Hematopoietic multipotent progenitor cell (in vitro differentiated cells): ENCODE measurements around the gene TGFB2. TPM values are rescaled to one million over a fixed set of nuclear protein-coding genes. Genes with fewer than 3 reads are reported as not detected.

Experiments
- DNase-seq, 3 donors: peaks; one replicate each; pipeline ENCODE4 v3.0.0-alpha.2; 2011 to 2015; ENCODE audit warnings: low read depth in 2 of 3, low spot score in 2 of 3
- total RNA-seq: library from RNA; depleted of rRNA; stranded (reverse); fragments of >200 nt; gene quantifications from one replicate; pipeline ENCODE4 v1.2.3, GENCODE V29; 2012

The TGFB2 gene
- total RNA-seq, 1 donor: under 0.01 TPM

- no peak for DNase-seq
These were observed 68.0 kb downstream of the TGFB2 start for GRCh38 chr1:218413179-218413578.

DNA sequence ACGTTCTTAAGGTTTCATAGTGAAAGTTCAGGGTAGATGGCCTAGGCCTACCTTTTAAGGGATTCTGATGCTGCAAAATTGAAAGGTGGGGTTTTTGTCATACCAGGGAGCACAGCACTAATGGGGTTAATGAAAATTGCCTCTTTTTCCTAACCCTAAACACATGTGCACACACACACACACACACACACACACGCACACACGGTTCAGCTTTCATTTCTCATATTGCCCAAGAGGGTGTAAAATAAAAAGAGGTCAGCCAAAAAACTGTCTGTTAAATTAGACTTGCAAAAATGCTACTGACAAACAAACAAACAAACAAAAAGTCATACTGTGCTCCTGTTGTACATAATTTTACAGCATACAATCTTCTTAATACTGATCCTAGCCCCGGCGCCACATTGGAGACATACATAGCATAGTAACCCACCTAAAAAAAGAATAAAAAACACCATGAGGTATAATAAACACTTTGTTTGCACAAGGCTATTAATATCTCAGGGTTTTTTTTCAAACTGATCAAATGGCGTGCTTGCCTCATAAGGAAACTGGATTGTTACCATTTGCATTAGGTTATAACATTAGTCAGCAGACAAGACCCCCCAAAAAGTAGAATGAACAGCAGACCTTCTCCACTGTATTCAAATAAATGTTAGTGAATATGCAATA, 69.1 kb downstream of the TGFB2 start:
- DNase-seq: no peak

DNA sequence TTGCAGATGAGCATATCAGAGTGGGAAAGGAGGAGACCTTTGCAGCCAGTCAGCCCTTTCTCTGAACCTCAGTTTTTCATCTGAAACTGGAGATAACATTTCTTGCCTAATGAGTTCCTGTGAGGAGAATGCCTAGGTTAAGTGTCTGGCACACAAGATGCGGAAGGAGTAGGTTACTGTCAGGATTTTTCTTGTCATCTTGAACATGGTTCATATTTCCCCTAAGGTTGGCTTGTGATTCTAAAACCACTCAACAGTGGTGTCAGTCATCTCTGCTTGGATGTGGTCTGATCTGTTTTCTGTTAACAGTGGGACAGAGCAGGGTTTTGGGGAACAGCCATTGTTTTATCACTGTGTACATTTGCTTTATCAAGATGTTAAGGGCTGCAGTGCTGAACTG, 70.6 kb downstream of the TGFB2 start:
- no peak for DNase-seq

GRCh38 chr1:218421531-218421930, 76.4 kb downstream of the TGFB2 start:
- DNase-seq: no peak

- DNase-seq: no peak
These were observed 79.4 kb downstream of the TGFB2 start for GRCh38 chr1:218424502-218424901.

DNA sequence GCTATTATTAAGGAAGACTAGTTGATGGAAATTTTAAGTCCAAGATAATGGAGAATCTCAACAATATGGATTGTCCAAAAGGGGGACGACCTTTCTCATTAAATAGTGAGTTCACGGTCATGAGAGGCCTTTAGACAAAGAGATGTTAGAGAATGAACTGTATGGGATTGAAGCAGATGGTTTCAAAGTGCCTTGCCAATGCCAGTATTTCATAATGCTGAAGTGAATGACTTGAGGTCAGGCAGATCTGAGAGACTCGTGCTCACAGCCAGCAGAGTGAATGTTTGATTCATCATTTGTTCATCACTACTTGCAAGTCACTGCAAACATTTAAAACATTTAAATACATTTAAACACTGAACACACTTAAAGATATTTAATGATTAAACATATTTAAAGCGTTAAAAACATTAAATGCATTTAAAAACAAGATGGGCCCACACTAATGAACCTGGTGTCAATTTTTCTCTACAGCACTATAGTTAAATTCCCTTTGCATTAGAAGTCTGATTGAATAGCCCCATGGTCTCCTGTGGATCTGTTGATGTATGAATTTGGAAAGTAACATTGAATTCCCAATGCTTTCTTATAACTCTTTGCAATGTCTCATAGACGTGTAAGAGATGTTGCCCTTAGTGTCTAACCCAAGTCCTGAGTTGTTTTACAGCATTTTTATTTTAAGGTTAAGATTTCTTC, 80.7 kb downstream of the TGFB2 start:
- no peak for DNase-seq

GRCh38 chr1:218426343-218426657, 81.2 kb downstream of the TGFB2 start:
- no peak for DNase-seq

DNA sequence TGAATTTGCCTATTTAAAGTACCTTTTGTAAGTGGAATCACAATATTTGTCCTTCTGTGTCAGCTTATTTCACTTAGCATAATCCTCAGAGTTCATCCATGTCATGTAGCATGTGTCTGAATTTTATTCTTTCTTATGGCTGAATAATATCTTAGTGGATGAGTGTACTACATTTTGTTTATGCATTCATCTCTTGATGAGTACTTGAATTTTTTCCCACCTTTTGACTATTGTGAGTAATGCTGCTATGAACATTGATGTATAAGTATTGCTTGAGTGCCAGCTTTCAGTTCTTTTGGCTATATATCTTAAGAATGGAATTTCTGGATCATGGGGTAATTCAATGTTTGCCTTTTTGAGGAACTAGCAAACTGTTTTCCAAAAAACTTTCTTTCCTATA, 84.2 kb downstream of the TGFB2 start:
- DNase-seq: no peak

- no peak for DNase-seq
These were observed 85.2 kb downstream of the TGFB2 start for GRCh38 chr1:218430346-218430745.

DNA sequence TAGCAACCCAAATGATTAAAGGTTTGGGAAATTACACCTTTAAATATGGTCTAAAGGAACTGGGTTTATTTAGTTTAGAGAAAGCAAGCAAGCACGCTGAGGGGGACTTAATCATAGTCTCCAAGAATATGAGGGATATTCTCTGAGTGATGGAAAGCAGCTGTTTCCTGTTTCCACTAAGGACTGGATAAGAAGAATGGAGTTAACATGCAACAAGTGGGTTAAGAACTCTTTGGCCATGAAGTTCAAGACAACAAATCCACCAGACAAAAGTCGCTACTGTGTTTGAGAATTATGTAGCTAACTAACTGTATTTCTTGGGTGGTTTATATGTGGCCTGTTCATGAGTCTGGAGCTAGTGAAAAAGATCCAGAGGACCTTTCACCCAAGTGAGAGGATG, 85.7 kb downstream of the TGFB2 start:
- DNase-seq: no peak

DNA sequence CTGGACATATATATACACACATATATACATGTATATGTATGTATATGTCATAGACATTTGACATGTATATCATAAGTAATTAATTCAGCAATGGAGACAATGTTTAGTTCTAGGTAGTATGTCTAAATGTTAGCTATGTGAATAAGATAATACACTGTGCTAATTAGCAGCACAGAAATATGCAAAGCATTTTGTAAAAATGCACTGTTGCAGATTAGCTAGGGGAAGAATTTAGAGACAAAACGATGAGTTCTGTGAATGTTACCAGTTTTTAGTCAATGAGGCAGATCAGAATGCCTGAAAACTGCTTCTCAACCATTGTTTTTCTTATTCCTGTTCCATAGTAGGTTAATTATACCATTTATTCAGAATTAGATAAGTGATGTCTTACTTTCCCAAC, 86.3 kb downstream of the TGFB2 start:
- no peak for DNase-seq

DNA sequence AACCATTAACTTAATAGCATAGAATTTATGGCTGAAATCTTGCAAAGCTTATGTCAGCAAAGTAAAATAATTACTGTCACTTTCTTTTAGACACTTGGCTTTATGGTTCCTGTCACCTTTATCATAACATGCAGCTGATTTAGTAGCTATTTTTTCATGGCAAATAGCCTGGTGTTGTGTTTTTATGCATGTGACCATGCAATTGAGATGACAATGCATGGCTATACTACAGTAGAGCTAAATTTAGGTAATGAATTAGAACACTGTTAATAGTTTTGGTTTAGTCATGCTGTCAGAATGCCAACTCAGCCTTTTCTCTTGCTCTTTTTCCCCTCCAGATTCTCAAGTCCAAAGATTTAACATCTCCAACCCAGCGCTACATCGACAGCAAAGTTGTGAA, 88.6 kb downstream of the TGFB2 start:
- DNase-seq: no peak

DNA sequence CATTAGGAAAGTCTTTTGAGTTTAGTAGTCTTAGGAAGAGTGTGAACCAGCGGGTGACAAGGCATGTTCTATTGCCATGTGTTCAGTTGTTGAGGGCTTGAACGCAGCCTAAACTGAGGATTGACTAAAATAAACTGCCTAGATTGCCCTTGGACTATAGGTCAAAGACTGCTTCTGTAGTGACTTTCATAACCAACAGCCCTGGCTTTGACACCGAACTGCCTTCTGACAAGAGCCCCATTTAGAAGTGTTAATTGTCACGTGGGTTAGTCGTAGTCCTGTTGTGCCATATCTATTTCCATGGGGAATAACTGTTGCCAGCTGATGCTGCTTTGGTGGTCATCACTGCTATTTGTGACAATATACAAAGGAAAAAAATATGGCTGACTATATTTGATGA, 90.4 kb downstream of the TGFB2 start:
- DNase-seq: no peak

DNA sequence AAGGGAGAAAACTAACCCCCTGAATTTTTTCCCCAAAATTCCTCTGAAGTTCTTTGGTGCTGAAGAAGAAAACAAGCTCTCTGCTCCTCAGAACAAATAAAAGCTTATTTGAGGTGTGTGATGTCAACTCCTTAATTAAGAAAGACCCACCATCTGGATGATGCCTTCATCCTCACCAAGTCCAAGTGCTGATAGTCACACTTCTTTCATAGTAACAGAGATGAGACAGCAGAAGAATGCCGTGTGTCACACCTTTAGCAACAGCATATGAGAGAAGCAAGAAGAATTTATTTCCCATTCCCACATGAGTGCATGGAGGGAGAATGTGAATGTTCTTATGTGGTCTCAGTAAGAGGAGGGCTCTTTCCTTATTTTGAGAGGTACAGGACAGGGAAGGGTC, 91.2 kb downstream of the TGFB2 start:
- DNase-seq: no peak

- DNase-seq: no peak
These were observed 91.9 kb downstream of the TGFB2 start for GRCh38 chr1:218436997-218437396.

GRCh38 chr1:218439541-218440295, 94.6 kb downstream of the TGFB2 start:
- DNase-seq: no peak

GRCh38 chr1:218443255-218443654, 98.1 kb downstream of the TGFB2 start:
- DNase-seq: no peak

- DNase-seq: no peak
These were observed 99.0 kb downstream of the TGFB2 start for GRCh38 chr1:218444173-218444572.

GRCh38 chr1:218444588-218444987, 99.5 kb downstream of the TGFB2 start:
- DNase-seq: no peak

- no peak for DNase-seq
These were observed 102.0 kb downstream of the TGFB2 start for GRCh38 chr1:218447010-218447689.

DNA sequence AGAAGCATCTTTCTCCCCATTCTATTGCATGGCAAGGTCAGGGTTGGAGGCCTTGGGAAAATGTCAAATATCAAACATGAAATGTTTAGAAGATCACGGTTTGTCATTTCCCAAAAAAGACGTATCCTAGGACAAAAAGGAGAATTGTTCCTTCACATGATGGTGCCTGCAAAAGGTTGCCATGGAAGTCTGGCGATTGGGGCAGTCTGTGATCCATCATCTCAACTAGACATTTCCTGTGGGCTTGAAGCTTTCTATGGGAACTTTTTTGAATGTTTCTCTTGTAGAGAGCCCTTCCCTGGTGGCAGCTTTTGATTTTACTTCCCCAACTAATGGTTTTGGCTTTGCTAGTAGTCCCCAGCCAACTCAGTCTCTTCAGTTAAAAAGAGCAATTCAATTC, 106.3 kb downstream of the TGFB2 start:
- no peak for DNase-seq
